H9 (cell line): ENCODE results near the gene TUBA3E. TPM values are rescaled to one million over a fixed set of nuclear protein-coding genes. Genes with fewer than 3 reads are reported as not detected.

Experiments used
- DNase-seq: peaks from one replicate; pipeline ENCODE4 v3.0.0-alpha.2; 2017
- H2AFZ ChIP-seq: one replicate; pipeline ENCODE4 v1.6.1; 2013; ENCODE audit warnings: mild to moderate bottlenecking, low read length, control low read depth, moderate library complexity
- H2AK5ac ChIP-seq: 2 replicates; pipeline ENCODE4 v1.6.1; 2013; ENCODE audit warnings: low read length, control low read depth, mixed read lengths; ENCODE audit not compliant: insufficient read length
- H2BK120ac ChIP-seq: one replicate; pipeline ENCODE4 v1.6.1; 2013; ENCODE audit warnings: low read depth, mild to moderate bottlenecking, low read length, control low read depth, inconsistent platforms; ENCODE audit not compliant: poor library complexity, severe bottlenecking
- H2BK12ac ChIP-seq: 2 replicates; pipeline ENCODE4 v1.6.1; 2013; ENCODE audit warnings: low read length, control low read depth, mixed read lengths, low read depth; ENCODE audit not compliant: insufficient read length
- H2BK15ac ChIP-seq: 2 replicates; pipeline ENCODE4 v1.6.1; 2013; ENCODE audit warnings: low read depth, low read length, control low read depth
- H2BK20ac ChIP-seq: one replicate; pipeline ENCODE4 v1.6.1; 2013; ENCODE audit warnings: low read depth, mild to moderate bottlenecking, low read length, control low read depth, inconsistent platforms; ENCODE audit not compliant: poor library complexity, severe bottlenecking
- H2BK5ac ChIP-seq: 2 replicates; pipeline ENCODE4 v1.6.1; 2013; ENCODE audit warnings: low read length, control low read depth, mixed read lengths; ENCODE audit not compliant: insufficient read length
- H3K14ac ChIP-seq: 2 replicates; pipeline ENCODE4 v1.6.1; 2013; ENCODE audit warnings: low read length, control low read depth; ENCODE audit not compliant: insufficient read depth
- H3K18ac ChIP-seq: 2 replicates; pipeline ENCODE4 v1.6.1; 2013; ENCODE audit warnings: low read depth, mild to moderate bottlenecking, mixed read lengths, low read length, control low read depth; ENCODE audit not compliant: insufficient read length
- H3K23ac ChIP-seq: 2 replicates; pipeline ENCODE4 v1.6.1; 2013; ENCODE audit warnings: low read length, control low read depth, mixed read lengths, low read depth; ENCODE audit not compliant: insufficient read length
- H3K23me2 ChIP-seq: 2 replicates; pipeline ENCODE4 v1.6.1; 2013; ENCODE audit warnings: low read depth, mild to moderate bottlenecking, mixed read lengths, low read length, control low read depth; ENCODE audit not compliant: insufficient read length, poor library complexity, severe bottlenecking
- H3K27ac ChIP-seq: 2 replicates; pipeline ENCODE4 v1.5.1; 2013; ENCODE audit warnings: low read length, control low read depth, mixed read lengths, low read depth; ENCODE audit not compliant: insufficient read length
- H3K27me3 ChIP-seq: 2 replicates; pipeline ENCODE4 v1.6.1; 2013; ENCODE audit warnings: low read length, control low read depth, inconsistent platforms; ENCODE audit not compliant: insufficient read depth
- H3K4ac ChIP-seq: 2 replicates; pipeline ENCODE4 v1.6.1; 2013; ENCODE audit warnings: low read depth, mild to moderate bottlenecking, control low read depth, inconsistent platforms, low read length, moderate library complexity
- H3K4me1 ChIP-seq: 2 replicates; pipeline ENCODE4 v1.6.1; 2013; ENCODE audit warnings: low read length, control low read depth, inconsistent platforms; ENCODE audit not compliant: insufficient read depth
- H3K4me2 ChIP-seq: 2 replicates; pipeline ENCODE4 v1.6.1; 2013; ENCODE audit warnings: low read length, control low read depth, mixed read lengths; ENCODE audit not compliant: insufficient read length, insufficient read depth
- H3K56ac ChIP-seq: 2 replicates; pipeline ENCODE4 v1.6.1; 2013; ENCODE audit warnings: low read depth, mild to moderate bottlenecking, mixed read lengths, low read length, control low read depth; ENCODE audit not compliant: insufficient read length
- H3K79me1 ChIP-seq: 2 replicates; pipeline ENCODE4 v1.6.1; 2013; ENCODE audit warnings: low read depth, mild to moderate bottlenecking, moderate library complexity, low read length, control low read depth, inconsistent platforms; ENCODE audit not compliant: insufficient read depth, poor library complexity, severe bottlenecking
- H3K79me2 ChIP-seq: 2 replicates; pipeline ENCODE4 v1.6.1; 2013; ENCODE audit warnings: low read length, control low read depth, inconsistent platforms; ENCODE audit not compliant: insufficient read depth
- H3K9ac ChIP-seq: 2 replicates; pipeline ENCODE4 v1.6.1; 2013; ENCODE audit warnings: low read length, control low read depth, mixed read lengths; ENCODE audit not compliant: insufficient read length; ENCODE audit errors: extremely low read depth
- H3K9me3 ChIP-seq: one replicate; pipeline ENCODE4 v1.6.1; 2013; ENCODE audit warnings: low read depth, low read length, inconsistent platforms; ENCODE audit not compliant: control insufficient read depth
- H3T11ph ChIP-seq: one replicate; pipeline ENCODE4 v1.6.1; 2013; ENCODE audit warnings: mild to moderate bottlenecking, low read length, control low read depth, inconsistent platforms
- H4K20me1 ChIP-seq: one replicate; pipeline ENCODE4 v1.6.1; 2013; ENCODE audit not compliant: control insufficient read depth, insufficient read length, insufficient read depth
- H4K5ac ChIP-seq: 2 replicates; pipeline ENCODE4 v1.6.1; 2013; ENCODE audit warnings: low read depth, mild to moderate bottlenecking, mixed read lengths, low read length, control low read depth; ENCODE audit not compliant: insufficient read length
- H4K8ac ChIP-seq: replicated peaks from 2 replicates; pipeline ENCODE4 v1.6.1; 2013; ENCODE audit warnings: low read length, control low read depth, mixed read lengths, low read depth; ENCODE audit not compliant: insufficient read length
- H4K91ac ChIP-seq: 2 replicates; pipeline ENCODE4 v1.6.1; 2013; ENCODE audit warnings: low read depth, mild to moderate bottlenecking, moderate library complexity, mixed read lengths, low read length, control low read depth; ENCODE audit not compliant: insufficient read length
- H3K27ac Mint-ChIP-seq, 3 experiments: 2 replicates in 2 of 3; 3 replicates in 1 of 3; pipeline ENCODE4 v1.8.0; 2020 to 2021; ENCODE audit warnings: mixed read lengths in 3 of 3, mild to moderate bottlenecking in 1 of 3, moderate library complexity in 1 of 3
- H3K27me3 Mint-ChIP-seq: 2 replicates; pipeline ENCODE4 v1.8.0; 2021; ENCODE audit warnings: low read depth, mild to moderate bottlenecking, moderate library complexity, mixed read lengths
- H3K36me3 Mint-ChIP-seq, 3 experiments: 2 replicates in 2 of 3; 3 replicates in 1 of 3; pipeline ENCODE4 v1.8.0; 2020 to 2021; ENCODE audit warnings: low read depth in 3 of 3, mixed read lengths in 3 of 3; ENCODE audit not compliant: insufficient read depth in 1 of 3
- H3K4me1 Mint-ChIP-seq, 2 experiments: 2 replicates each; pipeline ENCODE4 v1.8.0; 2020; ENCODE audit warnings: mixed read lengths in 2 of 2
- H3K4me3 Mint-ChIP-seq, 2 experiments: 2 replicates in 1 of 2; 3 replicates in 1 of 2; pipeline ENCODE4 v1.8.0; 2020 to 2021; ENCODE audit warnings: mild to moderate bottlenecking in 2 of 2, mixed read lengths in 2 of 2, moderate library complexity in 1 of 2
- H3K9me3 Mint-ChIP-seq, 2 experiments: 2 replicates in 1 of 2; 3 replicates in 1 of 2; pipeline ENCODE4 v1.8.0; 2020; ENCODE audit warnings: mild to moderate bottlenecking in 2 of 2, mixed read lengths in 2 of 2, moderate library complexity in 1 of 2
- WGBS: extraction: QIAGEN DNeasy Blood & Tissue Kit; methylation state at CpG from one replicate; pipeline ENCODE4 v1.1.7; 2013; ENCODE audit warnings: missing lambda C conversion rate, low lambda C conversion rate, mixed read lengths; ENCODE audit not compliant: insufficient read length; ENCODE audit errors: extremely low coverage; 5-methylcytosine and 5-hydroxymethylcytosine counted together
- total RNA-seq: library from RNA; stranded (reverse); gene quantifications from 2 replicates; pipeline ENCODE4 v1.2.1, GENCODE V29; 2021
- TF ChIP-seq, protein P1 (sequence below): fragments of 200-600 bp; sonication (generic); conservative IDR thresholded peaks from 3 replicates; pipeline ENCODE4 v1.8.0; 2021; ENCODE audit warnings: antibody characterized with exemption, mild to moderate bottlenecking

The TUBA3E gene
- total RNA-seq, 1 experiment from 2014 or later, result 0.26 TPM

DNA sequence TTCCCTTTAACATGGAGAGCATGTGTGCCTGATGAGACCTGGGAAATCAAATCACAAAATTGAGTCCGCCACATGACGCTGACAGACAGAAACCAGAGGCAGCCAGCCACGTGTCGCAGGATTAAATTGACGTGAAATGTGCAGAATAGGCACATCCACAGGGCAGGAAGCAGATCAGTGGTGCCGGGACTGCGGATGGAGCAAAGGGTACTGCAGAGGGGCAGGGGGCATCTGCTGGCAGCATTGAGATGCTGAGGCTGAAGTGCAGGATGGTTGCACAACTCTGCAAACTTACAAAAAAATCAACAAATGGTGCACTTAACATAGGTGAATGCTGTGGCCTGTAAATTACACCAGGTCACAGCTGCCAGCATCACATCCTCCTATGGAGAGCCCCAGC is 48.2 kb upstream of the TUBA3E start:
- Histone ChIP-seq H2BK120ac (no peak overlapping the region), H3K27ac (no peak overlapping the region), H3K56ac (no peak overlapping the region), H3K18ac (no peak overlapping the region), H3K9ac (no peak overlapping the region), H3K23ac (no peak overlapping the region), H3K4me2 (no peak overlapping the region), H3K14ac (no peak overlapping the region), H3T11ph (no peak overlapping the region), H2BK20ac (no peak overlapping the region), H4K91ac (no peak overlapping the region), H2BK15ac (no peak overlapping the region), H3K4me1 (no peaks in the 10 kb centered on the region), H3K23me2 (no peaks in the 10 kb centered on the region), H3K4ac (no peak overlapping the region), H2BK12ac (no peak overlapping the region), H2AK5ac (no peak overlapping the region), H4K5ac (no peak overlapping the region), H3K79me1 (no peaks in the 10 kb centered on the region), H3K27me3 (no peaks in the 10 kb centered on the region), H3K79me2 (no peaks in the 10 kb centered on the region), H2BK5ac (no peak overlapping the region), H3K9me3 (no peaks in the 10 kb centered on the region), H4K20me1 (no peaks in the 10 kb centered on the region), H2AFZ (no peak overlapping the region), H4K8ac (no peak overlapping the region)
- DNase-seq, result no peak
- H3K4me3 Mint-ChIP-seq, result no peak overlapping the region
- H3K9me3 Mint-ChIP-seq, result no peaks in the 10 kb centered on the region
- no CpG with 5 or more reads among the region's 7 CpGs for WGBS
- H3K27me3 Mint-ChIP-seq, result peaks cover 10% of the 10 kb centered on the region
- peak overlapping the region in 1 of 3 experiments; percentile 74; a peak in 1 of 7 replicates for H3K27ac Mint-ChIP-seq
- H3K4me1 Mint-ChIP-seq, result 0 out of 4 replicates have a peak, but pooled peaks cover 0 to 2% of the 10 kb centered on the region in 2 experiments
- H3K36me3 Mint-ChIP-seq, result no peaks in the 10 kb centered on the region
- TF ChIP-seq, protein P1, sequence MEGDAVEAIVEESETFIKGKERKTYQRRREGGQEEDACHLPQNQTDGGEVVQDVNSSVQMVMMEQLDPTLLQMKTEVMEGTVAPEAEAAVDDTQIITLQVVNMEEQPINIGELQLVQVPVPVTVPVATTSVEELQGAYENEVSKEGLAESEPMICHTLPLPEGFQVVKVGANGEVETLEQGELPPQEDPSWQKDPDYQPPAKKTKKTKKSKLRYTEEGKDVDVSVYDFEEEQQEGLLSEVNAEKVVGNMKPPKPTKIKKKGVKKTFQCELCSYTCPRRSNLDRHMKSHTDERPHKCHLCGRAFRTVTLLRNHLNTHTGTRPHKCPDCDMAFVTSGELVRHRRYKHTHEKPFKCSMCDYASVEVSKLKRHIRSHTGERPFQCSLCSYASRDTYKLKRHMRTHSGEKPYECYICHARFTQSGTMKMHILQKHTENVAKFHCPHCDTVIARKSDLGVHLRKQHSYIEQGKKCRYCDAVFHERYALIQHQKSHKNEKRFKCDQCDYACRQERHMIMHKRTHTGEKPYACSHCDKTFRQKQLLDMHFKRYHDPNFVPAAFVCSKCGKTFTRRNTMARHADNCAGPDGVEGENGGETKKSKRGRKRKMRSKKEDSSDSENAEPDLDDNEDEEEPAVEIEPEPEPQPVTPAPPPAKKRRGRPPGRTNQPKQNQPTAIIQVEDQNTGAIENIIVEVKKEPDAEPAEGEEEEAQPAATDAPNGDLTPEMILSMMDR, result no peak
